Measurements from ENCODE around the gene TUBB4B. TPM values are rescaled to one million over a fixed set of nuclear protein-coding genes. Genes with fewer than 3 reads are reported as not detected.

TUBB4B gene
- total and polyA plus RNA-seq, 10 donors: 55.1 to 137 (median 103) TPM

- no peak overlapping the region for H3K27ac ChIP-seq
- no peak for DNase-seq
- H3K4me1 ChIP-seq: peaks cover 11 to 44% (median 36%) of the 10 kb centered on the region in 6 donors
- H3K4me3 ChIP-seq: no peak overlapping the region
- peaks cover 0 to 76% (median 41%) of the 10 kb centered on the region in 7 donors for H3K27me3 ChIP-seq (replicated peaks in 1 of 7)
- H3K36me3 ChIP-seq: no peaks in the 10 kb centered on the region
- 83 to 89% (median 84%) methylated on average over 23 to 40 of the region's 40 CpGs for WGBS, 5 donors
- TF ChIP-seq POLR2A (IDR thresholded peaks at IDR 0.05): no peak
- no peak for TF ChIP-seq POLR2AphosphoS5 (IDR thresholded peaks at IDR 0.05)
- no peak for TF ChIP-seq CTCF (IDR thresholded peaks at IDR 0.05 in 8 of 11, conservative IDR thresholded peaks at IDR 0.05 in 3 of 11)
- H3K9me3 ChIP-seq: no peaks in the 10 kb centered on the region
- intact Hi-C loops (cut with DNase I; ENCODE audit: low total_unique reads): no loop called here
Measured at GRCh38 chr9:137233143-137233980, 7.7 kb upstream of the TUBB4B start.

GRCh38 chr9:137234055-137234697 lies 6.9 kb upstream of the TUBB4B start:
- Histone ChIP-seq H3K9me3 (no peaks in the 10 kb centered on the region), H3K4me3 (no peak overlapping the region), H3K4me1 (peaks cover 11 to 53% (median 44%) of the 10 kb centered on the region in 6 donors), H3K36me3 (no peaks in the 10 kb centered on the region), H3K27ac (no peak overlapping the region), H3K27me3 (replicated peaks in 1 of 7) (peaks cover 0 to 68% (median 32%) of the 10 kb centered on the region in 7 donors)
- intact Hi-C loops (cut with DNase I; ENCODE audit: low total_unique reads): no loop called here
- DNase-seq: no peak
- 60 to 77% (median 70%) methylated on average over 17 to 40 of the region's 40 CpGs for WGBS, 5 donors
- TF ChIP-seq POLR2AphosphoS5 (IDR thresholded peaks at IDR 0.05) (peak in 1 of 3 donors; percentile 35), POLR2A (IDR thresholded peaks at IDR 0.05) (no peak)

- TF ChIP-seq POLR2A (IDR thresholded peaks at IDR 0.05): no peak
- TF ChIP-seq POLR2AphosphoS5 (IDR thresholded peaks at IDR 0.05): no peak
- no peak for TF ChIP-seq CTCF (IDR thresholded peaks at IDR 0.05 in 8 of 11, conservative IDR thresholded peaks at IDR 0.05 in 3 of 11)
- Histone ChIP-seq H3K4me1 (peaks cover 15 to 60% (median 51%) of the 10 kb centered on the region in 6 donors), H3K27me3 (replicated peaks in 1 of 7) (peaks cover 0 to 61% (median 25%) of the 10 kb centered on the region in 7 donors), H3K4me3 (no peak overlapping the region), H3K27ac (no peak overlapping the region), H3K9me3 (no peaks in the 10 kb centered on the region), H3K36me3 (no peaks in the 10 kb centered on the region)
- DNase-seq: no peak
- whole genome bisulfite sequencing, 5 donors: 65 to 76% (median 68%) methylated on average over 16 to 18 of the region's 18 CpGs
- intact Hi-C loops (cut with DNase I; ENCODE audit: low total_unique reads): no loop called here
Measured at GRCh38 chr9:137234758-137235423, 6.2 kb upstream of the TUBB4B start.

GRCh38 chr9:137235424-137236237 lies 5.5 kb upstream of the TUBB4B start:
- no peak for DNase-seq
- no peaks in the 10 kb centered on the region for H3K36me3 ChIP-seq
- peaks cover 0 to 54% (median 23%) of the 10 kb centered on the region in 7 donors for H3K27me3 ChIP-seq (replicated peaks in 1 of 7)
- H3K4me1 ChIP-seq: peaks cover 18 to 67% (median 56%) of the 10 kb centered on the region in 6 donors
- TF ChIP-seq POLR2A (IDR thresholded peaks at IDR 0.05) (no peak), CTCF (IDR thresholded peaks at IDR 0.05 in 8 of 11, conservative IDR thresholded peaks at IDR 0.05 in 3 of 11) (no peak), POLR2AphosphoS5 (IDR thresholded peaks at IDR 0.05) (peak in 1 of 3 donors; percentile 20)
- intact Hi-C loops (cut with DNase I; ENCODE audit: low total_unique reads): no loop called here
- no peaks in the 10 kb centered on the region for H3K9me3 ChIP-seq
- 64 to 76% (median 71%) methylated on average over 17 to 35 of the region's 35 CpGs for WGBS, 5 donors
- no peak overlapping the region for H3K27ac ChIP-seq
- H3K4me3 ChIP-seq: peak overlapping the region in 1 of 8 donors; percentile 55
